GM18909 (cell line): ENCODE results near the gene RAB31.
"Not testable (repeated sequence)": the region's sequence is repeated elsewhere in the genome, so short reads cannot be mapped to it uniquely, and the experiment has no call there.

Experiments
- ATAC-seq: cut with Tn5 transposase; IDR thresholded peaks from one replicate; pipeline ENCODE4 v1.9.1; 2021; ENCODE audit warnings: mild to moderate bottlenecking; ENCODE audit not compliant: unreplicated experiment, poor library complexity

Gene RAB31

GRCh38 chr18:9900699-9901098 is 192.6 kb downstream of the RAB31 start:
- no peak for ATAC-seq

GRCh38 chr18:9901377-9901776 is 193.3 kb downstream of the RAB31 start:
- no peak for ATAC-seq

DNA sequence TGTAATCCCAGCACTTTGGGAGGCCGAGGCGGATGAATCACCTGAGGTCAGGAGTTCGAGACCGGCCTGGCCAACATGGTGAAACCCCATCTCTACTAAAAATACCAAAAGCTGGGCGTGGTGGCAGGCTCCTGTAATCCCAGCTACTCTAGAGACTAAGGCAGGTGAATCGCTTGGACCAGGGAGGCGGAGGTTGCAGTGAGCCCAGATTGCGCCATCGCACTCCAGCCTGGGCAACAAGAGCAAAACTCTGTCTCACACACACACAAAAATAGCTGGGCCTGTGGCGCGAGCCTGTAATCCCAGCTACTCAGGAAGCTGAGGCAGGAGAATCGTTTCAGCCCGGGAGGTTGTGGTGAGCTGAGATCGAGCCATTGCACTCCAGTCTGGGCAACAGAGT is 194.2 kb downstream of the RAB31 start:
- ATAC-seq: not testable (repeated sequence)

GRCh38 chr18:9902832-9903231 is 194.7 kb downstream of the RAB31 start:
- no peak for ATAC-seq

DNA sequence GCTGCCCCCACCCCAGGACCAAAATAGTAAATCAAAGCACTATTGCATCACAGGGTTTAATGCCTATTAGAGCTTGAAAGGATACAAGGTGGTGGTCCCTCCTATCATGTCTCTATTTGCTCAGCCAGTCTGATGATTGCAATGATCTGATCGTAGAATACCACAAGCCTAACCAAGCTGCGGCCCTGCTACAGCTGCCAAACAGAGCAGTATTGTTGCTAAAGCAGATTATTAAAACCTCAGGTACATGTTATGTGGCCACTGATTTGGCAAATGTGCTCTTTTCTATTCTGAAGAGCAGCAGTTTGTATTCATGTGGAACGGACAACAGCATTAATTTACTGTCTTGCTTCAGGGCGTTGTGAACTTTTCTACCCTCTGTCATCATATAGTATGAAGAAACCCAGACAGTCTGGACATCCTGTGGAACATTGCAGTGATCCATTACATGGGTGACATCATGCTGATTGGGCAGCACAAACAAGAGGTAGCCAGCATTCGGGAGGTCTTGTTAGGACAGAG is 197.4 kb downstream of the RAB31 start:
- no peak for ATAC-seq

DNA sequence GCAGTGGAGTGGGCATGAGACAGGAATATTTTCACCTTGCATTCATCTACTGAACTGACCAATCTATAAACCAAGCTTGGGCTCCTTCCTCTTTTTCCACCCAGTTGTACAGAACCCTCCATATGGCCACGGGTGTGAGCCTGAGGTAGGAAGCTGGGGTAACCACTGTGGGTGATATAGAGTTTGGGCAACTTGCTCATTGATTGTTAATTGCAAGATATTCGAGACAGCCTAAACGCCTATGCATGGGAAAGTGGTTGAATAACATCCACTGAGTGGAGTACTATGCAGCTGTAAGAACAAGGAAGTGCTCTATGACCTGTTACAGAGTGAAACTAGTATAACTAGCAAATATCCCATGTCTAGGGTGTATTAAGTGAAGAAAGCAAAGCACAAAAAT is 198.4 kb downstream of the RAB31 start:
- ATAC-seq: no peak

- no peak for ATAC-seq
These were observed 199.8 kb downstream of the RAB31 start for GRCh38 chr18:9907867-9908266.

DNA sequence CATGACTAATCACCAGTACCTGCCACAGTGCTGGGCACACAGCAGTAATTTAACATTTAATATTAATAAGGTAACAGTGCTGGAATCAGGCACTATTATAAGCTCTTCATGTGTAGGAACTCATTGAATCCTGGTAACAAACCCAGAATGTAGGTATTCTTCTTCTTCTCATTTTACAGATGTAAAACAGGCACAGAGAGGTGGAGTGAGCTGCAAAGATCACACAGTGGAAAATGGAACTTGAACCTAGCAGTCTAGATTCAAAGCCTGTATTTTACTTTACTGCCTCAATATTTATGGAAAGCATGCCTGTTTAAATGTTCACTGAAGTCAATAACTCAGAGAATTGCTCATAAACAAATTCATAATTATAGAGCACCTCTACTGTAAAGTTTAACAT is 202.0 kb downstream of the RAB31 start:
- ATAC-seq: no peak

- ATAC-seq: no peak
These were observed 202.6 kb downstream of the RAB31 start for GRCh38 chr18:9910661-9911060.

DNA sequence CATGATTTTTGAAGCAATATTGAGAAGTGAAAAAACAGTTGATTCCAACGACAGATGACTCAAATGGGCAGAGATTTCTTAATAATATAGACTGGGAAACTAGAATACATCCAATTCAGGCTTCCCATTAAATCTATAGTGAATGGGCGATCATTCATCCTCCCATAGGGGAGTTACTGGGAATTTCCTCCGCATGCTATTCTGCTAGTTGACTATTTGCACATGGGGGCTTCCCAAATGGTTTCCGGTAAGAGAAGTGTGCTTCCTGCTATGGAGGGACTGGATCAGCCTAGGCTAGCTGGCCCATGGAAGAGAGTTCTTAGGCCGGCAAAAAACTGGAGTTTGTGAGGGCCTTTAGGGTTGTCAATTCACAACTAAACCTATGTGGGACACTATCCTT is 203.1 kb downstream of the RAB31 start:
- no peak for ATAC-seq
